HuH-7 (cell line): ENCODE data around the gene HCN2.

Source experiments
- DNase-seq: peaks from one replicate; pipeline ENCODE4 v3.0.0; 2011; ENCODE audit warnings: low spot score

Gene HCN2

DNA sequence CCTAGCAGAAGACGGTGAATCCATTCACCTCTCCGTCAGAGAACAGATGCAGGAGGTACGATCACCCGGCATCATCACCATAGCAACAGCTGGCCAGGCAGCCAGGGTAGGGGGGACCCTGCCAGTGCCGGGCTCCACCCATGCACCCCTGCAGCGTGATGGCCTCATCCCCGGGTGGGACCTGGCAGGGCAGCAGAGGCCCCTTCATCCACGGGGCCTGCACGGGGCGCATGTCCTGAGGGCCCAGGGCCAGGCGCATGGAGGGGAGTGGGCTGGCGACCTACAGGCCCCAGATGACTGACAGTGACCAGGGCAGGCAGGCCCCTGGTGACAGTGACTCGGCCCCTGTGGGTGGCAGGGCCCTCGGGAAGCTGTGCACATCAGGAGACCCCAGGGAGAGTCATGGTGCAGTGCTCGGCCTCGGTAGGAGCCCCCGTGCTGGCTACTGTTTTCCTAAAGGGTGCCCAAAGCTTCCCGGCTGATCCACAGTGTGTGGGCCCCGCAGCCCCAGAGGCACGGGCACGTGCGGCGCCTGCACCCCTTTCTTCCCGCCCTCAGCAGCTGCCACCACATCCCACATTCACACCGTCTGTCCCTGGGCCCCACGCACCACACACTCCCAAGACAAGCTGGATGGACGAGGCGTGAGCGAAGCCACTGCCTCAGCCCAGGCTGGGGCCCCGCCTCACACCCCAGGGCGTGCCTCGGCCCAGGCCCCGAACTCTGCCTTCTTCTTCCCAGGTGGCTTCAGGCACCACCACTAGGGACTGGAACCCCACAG is 68.6 kb downstream of the HCN2 start:
- DNase-seq = no peak

- DNase-seq = no peak
Measured at GRCh38 chr19:658916-659839, 69.5 kb downstream of the HCN2 start.

GRCh38 chr19:660793-661426 is 71.2 kb downstream of the HCN2 start:
- peak; percentile 58 for DNase-seq

DNA sequence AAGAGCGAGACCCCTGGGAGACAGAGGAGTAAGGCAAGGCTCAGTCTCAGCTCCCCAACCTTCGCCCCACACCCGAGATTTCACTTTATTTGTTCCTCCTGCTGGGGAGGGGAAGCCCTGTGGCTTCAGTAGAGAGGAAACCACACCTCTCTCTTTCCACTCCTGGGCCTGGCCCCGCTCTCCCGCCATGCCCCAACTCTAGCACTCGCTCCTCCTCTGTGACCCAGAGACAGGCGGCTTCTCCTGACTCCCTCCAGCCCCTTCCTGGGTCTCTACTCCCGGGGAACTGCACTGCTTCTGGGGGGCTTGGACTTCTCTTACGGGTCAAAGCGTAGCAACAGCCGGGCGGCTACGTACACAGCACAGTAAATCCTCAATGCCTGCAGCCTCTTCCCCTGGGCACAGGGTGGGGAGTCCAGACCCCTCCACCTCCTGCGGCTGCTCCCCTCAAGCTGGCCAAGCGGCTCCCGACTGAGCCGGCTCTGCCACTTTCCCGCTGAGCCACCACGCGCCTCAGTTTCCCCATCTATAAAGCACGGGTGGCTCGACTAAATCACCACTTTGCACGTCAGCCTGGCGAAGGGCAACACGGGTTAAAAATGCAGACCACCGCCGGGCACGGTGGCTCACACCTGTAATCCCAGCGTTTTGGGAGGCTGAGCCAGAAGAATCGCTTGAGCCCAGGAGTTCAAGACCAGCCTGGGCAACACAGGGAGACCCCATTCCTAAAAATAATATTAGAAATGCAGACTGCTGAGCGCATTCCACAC is 71.9 kb downstream of the HCN2 start:
- peak; percentile 43 for DNase-seq

GRCh38 chr19:662207-662961 is 72.7 kb downstream of the HCN2 start:
- peak; percentile 63 for DNase-seq

- peak; percentile 86 for DNase-seq
Measured at GRCh38 chr19:662962-663681, 73.4 kb downstream of the HCN2 start, which contains the start of gene RNF126. Gene RNF126 (minus strand): TSS chr19:663214. CDS start chr19:663121, 93 bp downstream.

DNA sequence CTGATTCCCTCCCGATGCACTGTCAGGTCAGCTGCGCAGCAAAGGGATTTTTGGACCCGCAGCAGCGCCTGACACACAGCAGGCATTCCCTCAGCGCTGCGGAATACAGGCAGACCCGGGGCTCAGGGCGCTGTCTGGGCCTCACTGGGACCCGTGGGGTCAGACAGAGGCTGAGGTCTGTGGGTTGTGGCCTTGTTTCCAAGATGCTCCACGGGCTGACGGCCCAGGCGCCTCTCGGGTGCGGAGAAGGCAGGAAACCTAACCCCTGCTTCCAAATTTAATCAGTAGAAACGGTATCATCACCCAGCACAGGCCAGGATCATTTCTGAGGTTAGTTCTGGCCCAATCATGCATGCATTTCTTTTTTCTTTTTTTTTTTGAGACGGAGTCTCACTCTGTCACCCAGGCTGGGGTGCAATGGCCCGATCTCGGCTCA is 74.0 kb downstream of the HCN2 start:
- no peak for DNase-seq

GRCh38 chr19:664913-665443 is 75.3 kb downstream of the HCN2 start:
- DNase-seq = peak; percentile 94
